Measurements from ENCODE around the gene HEBP2.

GRCh38 chr6:138446821-138447220 lies 42.8 kb downstream of the HEBP2 start:
- TF ChIP-seq POLR2A (IDR thresholded peaks at IDR 0.05) (no peak), CTCF (IDR thresholded peaks at IDR 0.05) (no peak)
